ENCODE results near the gene ANGPTL7.
A peak's percentile ranks its signal among the peaks of the same experiment; 100 is the strongest.

GRCh38 chr1:11151114-11151513 is 38.0 kb upstream of the ANGPTL7 start:
- TF ChIP-seq POLR2AphosphoS5 (IDR thresholded peaks at IDR 0.05; ENCODE audit: low read depth, low read length) (no peak), SPI1 (IDR thresholded peaks at IDR 0.05; ENCODE audit: low read depth, low read length) (peak; percentile 78), POLR2A (IDR thresholded peaks at IDR 0.05; ENCODE audit: low read depth, low read length) (no peak), PAX5 (IDR thresholded peaks at IDR 0.05; ENCODE audit: insufficient read depth, low read length, severe bottlenecking) (no peak)

Data from GM12891 (cell line).